Measurements from ENCODE around the gene MON1B.
"Not testable (repeated sequence)": the region's sequence is repeated elsewhere in the genome, so short reads cannot be mapped to it uniquely, and the experiment has no call there.

The MON1B gene

DNA sequence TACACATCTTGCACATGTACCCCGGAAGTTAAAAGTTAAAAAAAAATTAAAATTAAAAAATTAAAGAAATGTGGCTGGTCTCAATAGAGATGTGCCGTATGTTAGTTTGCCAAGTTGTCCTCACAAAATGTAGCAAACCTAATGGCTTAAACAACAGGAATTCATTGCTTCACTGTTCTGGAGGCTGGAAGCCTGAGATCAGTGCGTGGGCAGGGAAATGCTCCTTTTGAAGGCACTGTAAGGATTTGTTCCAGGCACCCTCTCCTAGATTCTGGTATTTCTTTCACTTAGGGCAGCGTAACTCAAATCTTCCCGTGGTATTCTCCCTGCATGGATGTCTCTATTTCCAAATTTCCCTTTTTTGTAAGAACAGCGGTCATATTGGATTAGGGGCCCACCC is 32.7 kb upstream of the MON1B start:
- Histone ChIP-seq H4K91ac (ENCODE audit: low read length) (no peak overlapping the region), H3K36me3 (ENCODE audit: control insufficient read depth in 1 of 2, insufficient read depth in 2 of 2, low read depth in 1 of 2, low read length in 2 of 2) (no peaks in the 10 kb centered on the region), H2AK5ac (ENCODE audit: low read length, severe bottlenecking) (no peak overlapping the region), H3K14ac (ENCODE audit: low read length in 2 of 2) (no peak overlapping the region), H3K4me3 (ENCODE audit: insufficient read depth in 1 of 2, low read depth in 1 of 2, low read length in 2 of 2) (peak overlapping the region in 1 of 2 experiments; percentile 59), H3K18ac (ENCODE audit: low read depth in 1 of 2, low read length in 2 of 2) (no peak overlapping the region), H2AFZ (ENCODE audit: low read depth, low read length) (no peak overlapping the region), H3K23ac (ENCODE audit: low read length in 2 of 2) (no peak overlapping the region), H3K9ac (ENCODE audit: low read length) (peak overlapping the region; percentile 76), H3K79me1 (replicated peaks; ENCODE audit: low read length, poor library complexity, severe bottlenecking) (no peaks in the 10 kb centered on the region), H3K9me3 (ENCODE audit: control insufficient read depth, low read length) (no peaks in the 10 kb centered on the region), H3K27ac (ENCODE audit: low read length, poor library complexity, severe bottlenecking) (no peak overlapping the region), H3K27me3 (ENCODE audit: control insufficient read depth in 1 of 2, insufficient read depth in 1 of 2, low read length in 2 of 2) (peaks cover 0 to 2% of the 10 kb centered on the region in 2 experiments), H2BK5ac (ENCODE audit: low read depth, low read length, poor library complexity, severe bottlenecking) (no peak overlapping the region), H3K4ac (ENCODE audit: low read depth in 1 of 2, low read length in 2 of 2) (no peak overlapping the region), H3K4me2 (ENCODE audit: low read length, poor library complexity, severe bottlenecking) (no peak overlapping the region), H2BK120ac (ENCODE audit: low read depth, low read length) (no peak overlapping the region), H3K4me1 (ENCODE audit: control insufficient read depth, insufficient read depth, low read depth, low read length) (no peaks in the 10 kb centered on the region), H2BK15ac (ENCODE audit: low read depth, poor library complexity, severe bottlenecking) (no peak overlapping the region), H4K8ac (ENCODE audit: low read length) (no peak overlapping the region), H2BK12ac (ENCODE audit: low read length in 2 of 2) (no peak overlapping the region)
- no peak for DNase-seq
- whole genome bisulfite sequencing: 94% methylated on average over 6 of the region's 6 CpGs

DNA sequence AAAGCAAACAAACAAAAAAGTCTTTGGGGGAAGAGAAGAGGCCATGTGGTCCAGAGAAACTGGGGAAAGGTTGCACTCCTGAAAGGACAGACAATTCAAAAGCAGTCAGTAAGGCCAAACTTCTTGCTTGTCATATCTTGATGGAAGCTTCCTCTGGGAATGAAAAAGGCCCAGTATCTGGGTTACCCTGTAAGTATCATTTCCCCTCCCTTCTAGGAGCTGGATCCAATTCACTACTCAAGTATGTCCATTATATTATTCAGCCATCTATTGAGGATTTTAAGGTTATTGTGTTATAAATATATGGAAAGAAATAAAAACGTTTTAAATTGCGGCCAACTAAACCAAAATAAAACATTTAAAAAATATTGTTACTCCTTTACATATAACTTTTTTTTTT is 26.0 kb upstream of the MON1B start:
- Histone ChIP-seq H3K23ac (ENCODE audit: low read length in 2 of 2) (no peak overlapping the region), H3K9ac (ENCODE audit: low read length) (no peak overlapping the region), H2BK12ac (ENCODE audit: low read length in 2 of 2) (no peak overlapping the region), H3K79me1 (replicated peaks; ENCODE audit: low read length, poor library complexity, severe bottlenecking) (no peaks in the 10 kb centered on the region), H3K4me1 (ENCODE audit: control insufficient read depth, insufficient read depth, low read depth, low read length) (no peaks in the 10 kb centered on the region), H2BK120ac (ENCODE audit: low read depth, low read length) (no peak overlapping the region), H4K8ac (ENCODE audit: low read length) (no peak overlapping the region), H4K91ac (ENCODE audit: low read length) (no peak overlapping the region), H2BK15ac (ENCODE audit: low read depth, poor library complexity, severe bottlenecking) (no peak overlapping the region), H3K4me3 (ENCODE audit: insufficient read depth in 1 of 2, low read depth in 1 of 2, low read length in 2 of 2) (no peak overlapping the region), H3K4me2 (ENCODE audit: low read length, poor library complexity, severe bottlenecking) (no peak overlapping the region), H2AK5ac (ENCODE audit: low read length, severe bottlenecking) (no peak overlapping the region), H3K4ac (ENCODE audit: low read depth in 1 of 2, low read length in 2 of 2) (no peak overlapping the region), H3K9me3 (ENCODE audit: control insufficient read depth, low read length) (no peaks in the 10 kb centered on the region), H2BK5ac (ENCODE audit: low read depth, low read length, poor library complexity, severe bottlenecking) (no peak overlapping the region), H3K14ac (ENCODE audit: low read length in 2 of 2) (no peak overlapping the region), H2AFZ (ENCODE audit: low read depth, low read length) (no peak overlapping the region), H3K18ac (ENCODE audit: low read depth in 1 of 2, low read length in 2 of 2) (no peak overlapping the region), H3K27me3 (ENCODE audit: control insufficient read depth in 1 of 2, insufficient read depth in 1 of 2, low read length in 2 of 2) (peaks cover 2 to 7% of the 10 kb centered on the region in 2 experiments), H3K27ac (ENCODE audit: low read length, poor library complexity, severe bottlenecking) (no peak overlapping the region), H3K36me3 (ENCODE audit: control insufficient read depth in 1 of 2, insufficient read depth in 2 of 2, low read depth in 1 of 2, low read length in 2 of 2) (no peaks in the 10 kb centered on the region)
- WGBS: no CpG with 5 or more reads among the region's 2 CpGs
- no peak for DNase-seq

DNA sequence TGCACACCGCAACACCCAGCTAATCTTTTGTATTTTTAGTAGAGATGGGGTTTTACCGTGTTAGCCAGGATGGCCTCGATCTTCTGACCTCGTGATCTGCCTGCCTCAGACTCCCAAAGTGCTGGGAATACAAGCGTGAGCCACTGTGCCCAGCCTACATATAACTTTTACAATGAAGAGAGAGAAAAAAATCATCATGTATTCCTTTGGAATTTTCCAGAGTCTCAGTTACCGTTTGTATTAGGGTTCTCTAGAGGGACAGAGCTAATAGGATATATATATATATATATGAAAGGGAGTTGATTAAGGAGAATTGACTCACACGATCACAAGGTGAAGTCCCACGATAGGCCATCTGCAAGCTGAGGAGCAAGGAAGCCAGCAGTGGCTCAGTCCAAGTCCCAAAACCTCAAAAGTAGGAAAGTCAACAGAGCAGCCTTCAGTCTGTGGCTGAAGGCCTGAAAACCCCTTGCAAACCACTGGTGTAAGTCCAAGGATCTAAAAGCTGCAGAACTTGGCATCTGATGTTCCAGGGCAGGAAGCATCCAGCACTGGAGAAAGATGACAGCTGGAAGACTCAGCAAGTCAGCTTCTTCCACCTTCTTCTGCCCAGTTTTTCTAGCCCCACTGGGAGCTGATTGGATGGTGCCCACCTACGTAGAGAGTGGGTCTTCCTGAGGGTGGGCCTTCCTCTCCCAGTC is 25.3 kb upstream of the MON1B start:
- not testable (repeated sequence) for H4K91ac ChIP-seq (ENCODE audit: low read length); H2BK120ac ChIP-seq (ENCODE audit: low read depth, low read length); H2BK5ac ChIP-seq (ENCODE audit: low read depth, low read length, poor library complexity, severe bottlenecking); H3K79me1 ChIP-seq (replicated peaks; ENCODE audit: low read length, poor library complexity, severe bottlenecking); H3K4me1 ChIP-seq (ENCODE audit: control insufficient read depth, insufficient read depth, low read depth, low read length); H3K27ac ChIP-seq (ENCODE audit: low read length, poor library complexity, severe bottlenecking); H3K9ac ChIP-seq (ENCODE audit: low read length); H4K8ac ChIP-seq (ENCODE audit: low read length); H3K27me3 ChIP-seq (ENCODE audit: control insufficient read depth in 1 of 2, insufficient read depth in 1 of 2, low read length in 2 of 2); H3K36me3 ChIP-seq (ENCODE audit: control insufficient read depth in 1 of 2, insufficient read depth in 2 of 2, low read depth in 1 of 2, low read length in 2 of 2); DNase-seq; H3K9me3 ChIP-seq (ENCODE audit: control insufficient read depth, low read length); H3K4me2 ChIP-seq (ENCODE audit: low read length, poor library complexity, severe bottlenecking); H2BK15ac ChIP-seq (ENCODE audit: low read depth, poor library complexity, severe bottlenecking); H3K4ac ChIP-seq (ENCODE audit: low read depth in 1 of 2, low read length in 2 of 2); H3K23ac ChIP-seq (ENCODE audit: low read length in 2 of 2); H3K18ac ChIP-seq (ENCODE audit: low read depth in 1 of 2, low read length in 2 of 2); H3K14ac ChIP-seq (ENCODE audit: low read length in 2 of 2); H2AK5ac ChIP-seq (ENCODE audit: low read length, severe bottlenecking); H2AFZ ChIP-seq (ENCODE audit: low read depth, low read length); H3K4me3 ChIP-seq (ENCODE audit: insufficient read depth in 1 of 2, low read depth in 1 of 2, low read length in 2 of 2); H2BK12ac ChIP-seq (ENCODE audit: low read length in 2 of 2)
- 90% methylated on average over 8 of the region's 9 CpGs for WGBS

DNA sequence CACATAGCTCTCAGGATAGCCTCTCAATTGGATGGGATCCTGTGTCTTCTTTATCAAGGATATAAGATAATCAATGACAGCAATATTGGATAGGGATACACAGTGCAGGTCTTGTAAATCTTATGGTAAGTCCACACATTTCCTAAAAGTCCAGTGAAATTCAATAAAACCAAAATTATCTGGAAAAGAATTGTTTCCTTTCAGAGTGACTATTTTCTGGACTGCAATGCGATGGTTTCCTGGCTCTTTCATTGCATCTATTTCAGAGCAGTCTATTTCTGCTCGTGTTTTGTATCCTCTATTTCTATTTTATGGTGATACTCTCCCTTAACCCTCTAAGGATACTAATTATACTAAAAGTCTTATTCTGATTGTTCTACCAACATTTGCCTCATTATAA is 24.3 kb upstream of the MON1B start:
- H3K14ac ChIP-seq (ENCODE audit: low read length in 2 of 2): no peak overlapping the region
- no peaks in the 10 kb centered on the region for H3K36me3 ChIP-seq (ENCODE audit: control insufficient read depth in 1 of 2, insufficient read depth in 2 of 2, low read depth in 1 of 2, low read length in 2 of 2)
- no peaks in the 10 kb centered on the region for H3K4me1 ChIP-seq (ENCODE audit: control insufficient read depth, insufficient read depth, low read depth, low read length)
- no peak overlapping the region for H2BK120ac ChIP-seq (ENCODE audit: low read depth, low read length)
- peaks cover 0 to 7% of the 10 kb centered on the region in 2 experiments for H3K27me3 ChIP-seq (ENCODE audit: control insufficient read depth in 1 of 2, insufficient read depth in 1 of 2, low read length in 2 of 2)
- no peak overlapping the region for H4K8ac ChIP-seq (ENCODE audit: low read length)
- H3K4ac ChIP-seq (ENCODE audit: low read depth in 1 of 2, low read length in 2 of 2): no peak overlapping the region
- no peak overlapping the region for H2BK12ac ChIP-seq (ENCODE audit: low read length in 2 of 2)
- 81% methylated on average over 2 of the region's 2 CpGs for WGBS
- DNase-seq: no peak
- H2BK5ac ChIP-seq (ENCODE audit: low read depth, low read length, poor library complexity, severe bottlenecking): no peak overlapping the region
- no peak overlapping the region for H4K91ac ChIP-seq (ENCODE audit: low read length)
- H3K27ac ChIP-seq (ENCODE audit: low read length, poor library complexity, severe bottlenecking): no peak overlapping the region
- no peak overlapping the region for H2AK5ac ChIP-seq (ENCODE audit: low read length, severe bottlenecking)
- H3K9me3 ChIP-seq (ENCODE audit: control insufficient read depth, low read length): no peaks in the 10 kb centered on the region
- H3K9ac ChIP-seq (ENCODE audit: low read length): no peak overlapping the region
- H3K4me2 ChIP-seq (ENCODE audit: low read length, poor library complexity, severe bottlenecking): no peak overlapping the region
- H3K79me1 ChIP-seq (replicated peaks; ENCODE audit: low read length, poor library complexity, severe bottlenecking): no peaks in the 10 kb centered on the region
- no peak overlapping the region for H3K23ac ChIP-seq (ENCODE audit: low read length in 2 of 2)
- no peak overlapping the region for H3K4me3 ChIP-seq (ENCODE audit: insufficient read depth in 1 of 2, low read depth in 1 of 2, low read length in 2 of 2)
- no peak overlapping the region for H2BK15ac ChIP-seq (ENCODE audit: low read depth, poor library complexity, severe bottlenecking)
- H3K18ac ChIP-seq (ENCODE audit: low read depth in 1 of 2, low read length in 2 of 2): no peak overlapping the region
- no peak overlapping the region for H2AFZ ChIP-seq (ENCODE audit: low read depth, low read length)

All from mesenchymal stem cell (in vitro differentiated cells and primary cell).